Upper lobe of left lung (tissue), 6 donors: ENCODE measurements around the gene TPM2. TPM values are rescaled to one million over a fixed set of nuclear protein-coding genes. Genes with fewer than 3 reads are reported as not detected.

Experiments used
- ATAC-seq, 2 donors: fragments of 200-7000 bp; cut with Tn5 transposase; one replicate each; pipeline ENCODE4 v1.9.1; 2022; ENCODE audit warnings: mild to moderate bottlenecking in 2 of 2, moderate library complexity in 2 of 2; ENCODE audit not compliant: low FRiP score in 2 of 2
- DNase-seq, 2 donors: peaks; one replicate each; pipeline ENCODE4 v3.0.0-alpha.2; 2019 to 2020
- H3K27ac ChIP-seq, 4 donors: fragments of 200-600 bp; sonication (generic); one replicate each; pipeline ENCODE4 v1.5.1; 2016 to 2019
- H3K27me3 ChIP-seq, 4 donors: fragments of 200-600 bp; sonication (generic); one replicate each; pipeline ENCODE4 v1.5.1; 2017 to 2019
- H3K36me3 ChIP-seq, 4 donors: fragments of 200-600 bp; sonication (generic); one replicate each; pipeline ENCODE4 v1.5.1; 2016 to 2019
- H3K4me1 ChIP-seq, 4 donors: fragments of 200-600 bp; sonication (generic); one replicate each; pipeline ENCODE4 v1.5.1; 2018 to 2019
- H3K4me3 ChIP-seq, 4 donors: fragments of 200-600 bp; sonication (generic); one replicate each; pipeline ENCODE4 v1.5.1; 2017 to 2019; ENCODE audit warnings: mild to moderate bottlenecking in 2 of 4, moderate library complexity in 1 of 4
- H3K9me3 ChIP-seq, 4 donors: fragments of 200-600 bp; sonication (generic); one replicate each; pipeline ENCODE4 v1.5.1; 2018 to 2019
- CTCF ChIP-seq, 6 experiments: fragments of 450-650 bp in 4 of 6; fragments of 200-600 bp in 2 of 6; sonication (generic) in 2 of 6; IDR thresholded peaks; one replicate each; pipeline ENCODE4 v1.5.1; 2016 to 2019; ENCODE audit warnings: antibody characterized with exemption in 6 of 6
- EP300 ChIP-seq, 4 donors: sonication (generic); formaldehyde crosslinking; IDR thresholded peaks; one replicate each; pipeline ENCODE4 v1.5.1; 2017; ENCODE audit warnings: antibody characterized with exemption in 4 of 4, control low read depth in 2 of 4
- POLR2A ChIP-seq, 4 donors: fragments of 450-650 bp; IDR thresholded peaks; one replicate each; pipeline ENCODE4 v1.5.1; 2016 to 2017; ENCODE audit warnings: antibody characterized with exemption in 4 of 4, mild to moderate bottlenecking in 2 of 4
- POLR2AphosphoS5 ChIP-seq, 2 donors: sonication (generic); formaldehyde crosslinking; IDR thresholded peaks; one replicate each; pipeline ENCODE4 v1.5.1; 2017; ENCODE audit warnings: antibody characterized with exemption in 2 of 2
- WGBS, 2 donors: methylation state at CpG; one replicate each; pipeline ENCODE4 v1.1.5; 2017 to 2018; 5-methylcytosine and 5-hydroxymethylcytosine counted together
- total RNA-seq, 6 donors: library from RNA; depleted of rRNA in 4 of 6; stranded (reverse); fragments of >200 nt in 4 of 6; gene quantifications; one replicate each; pipeline versions ENCODE4 v1.1.0 to v1.2.1, GENCODE V29; 2016 to 2021
- donor health status: DM: no; HTN: no; CAD: no; lungs with moderate emphysema.
- donor health status: DM: no; HTN: yes; CAD: no; lungs with severe emphysema.

The TPM2 gene
- total RNA-seq, 6 donors from 2014 or later: 89.3 to 265 (median 214) TPM

DNA sequence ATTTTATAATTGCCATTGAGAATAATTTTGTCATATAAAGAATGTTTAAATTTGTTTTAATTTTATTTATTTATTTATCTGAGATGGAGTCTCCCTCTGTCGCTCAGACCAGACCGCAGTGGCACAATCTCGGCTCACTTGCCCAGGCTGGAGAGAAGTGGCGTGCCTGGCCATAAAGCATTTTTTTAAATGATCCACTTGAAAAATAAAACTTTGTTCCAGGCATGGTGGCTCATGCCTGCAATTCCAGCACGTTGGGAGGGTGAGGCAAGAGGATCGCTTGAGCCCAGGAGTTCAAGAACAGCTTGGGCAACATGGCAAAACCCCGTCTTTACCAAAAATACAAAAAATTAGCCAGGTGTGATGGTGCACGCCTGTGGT lies 36.9 kb downstream of the TPM2 start:
- Histone ChIP-seq H3K27me3 (no peaks in the 10 kb centered on the region), H3K36me3 (no peaks in the 10 kb centered on the region), H3K4me1 (peaks cover 6 to 38% (median 16%) of the 10 kb centered on the region in 4 donors), H3K9me3 (no peaks in the 10 kb centered on the region), H3K4me3 (no peak overlapping the region), H3K27ac (peak overlapping the region; percentile 68 to 82 (median 72))
- TF ChIP-seq CTCF (IDR thresholded peaks at IDR 0.05): no peak
- TF ChIP-seq POLR2AphosphoS5 (IDR thresholded peaks at IDR 0.05): peak in 1 of 2 donors; percentile 8
- no peak for TF ChIP-seq EP300 (IDR thresholded peaks at IDR 0.05)
- TF ChIP-seq POLR2A (IDR thresholded peaks at IDR 0.05): no peak
- ATAC-seq: no peak
- peak in 1 of 2 donors; percentile 57 for DNase-seq
- 69 to 74% methylated on average over 8 of the region's 8 CpGs for WGBS, 2 donors

DNA sequence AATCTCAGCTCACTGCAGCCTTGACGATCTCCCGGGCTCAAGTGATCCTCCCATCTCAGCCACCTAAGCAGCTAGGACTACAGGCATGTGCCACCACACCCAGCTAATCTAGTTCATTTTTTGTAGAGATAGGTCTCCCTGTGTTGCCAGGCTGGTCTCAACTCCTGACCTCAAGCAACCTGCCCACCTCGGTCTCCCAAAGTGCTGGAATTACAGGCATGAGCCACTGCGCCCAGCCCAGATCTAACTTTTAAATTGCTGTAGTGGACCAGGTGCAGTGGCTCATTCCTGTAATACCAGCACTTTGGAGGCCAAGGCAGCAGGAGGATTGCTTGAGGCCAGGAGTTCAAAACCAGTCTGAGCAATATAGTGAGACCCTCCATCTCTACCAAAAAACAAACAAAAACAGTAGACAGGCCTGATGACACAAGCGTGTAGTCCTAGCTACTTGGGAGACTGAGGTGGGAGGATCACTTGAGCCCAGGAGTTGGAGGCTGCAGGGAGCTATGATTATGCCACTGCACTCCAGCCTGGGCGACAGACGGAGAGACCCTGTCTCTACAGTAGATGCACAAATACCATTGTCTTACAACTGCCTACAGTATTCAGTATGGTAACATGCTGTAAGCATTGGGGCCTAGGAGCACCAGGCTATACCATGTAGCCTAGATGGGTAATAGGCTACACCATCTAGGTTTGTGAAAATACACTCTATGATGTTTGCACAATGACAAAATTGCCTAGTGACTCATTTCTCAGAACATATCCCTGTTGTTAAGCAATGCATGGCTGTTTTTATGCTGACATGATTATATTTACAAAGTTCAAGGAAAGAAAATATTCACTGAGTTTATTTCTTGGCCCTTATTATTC lies 37.5 kb downstream of the TPM2 start:
- ATAC-seq: peak in 1 of 2 donors; percentile 22
- peaks cover 9 to 38% (median 18%) of the 10 kb centered on the region in 4 donors for H3K4me1 ChIP-seq

DNA sequence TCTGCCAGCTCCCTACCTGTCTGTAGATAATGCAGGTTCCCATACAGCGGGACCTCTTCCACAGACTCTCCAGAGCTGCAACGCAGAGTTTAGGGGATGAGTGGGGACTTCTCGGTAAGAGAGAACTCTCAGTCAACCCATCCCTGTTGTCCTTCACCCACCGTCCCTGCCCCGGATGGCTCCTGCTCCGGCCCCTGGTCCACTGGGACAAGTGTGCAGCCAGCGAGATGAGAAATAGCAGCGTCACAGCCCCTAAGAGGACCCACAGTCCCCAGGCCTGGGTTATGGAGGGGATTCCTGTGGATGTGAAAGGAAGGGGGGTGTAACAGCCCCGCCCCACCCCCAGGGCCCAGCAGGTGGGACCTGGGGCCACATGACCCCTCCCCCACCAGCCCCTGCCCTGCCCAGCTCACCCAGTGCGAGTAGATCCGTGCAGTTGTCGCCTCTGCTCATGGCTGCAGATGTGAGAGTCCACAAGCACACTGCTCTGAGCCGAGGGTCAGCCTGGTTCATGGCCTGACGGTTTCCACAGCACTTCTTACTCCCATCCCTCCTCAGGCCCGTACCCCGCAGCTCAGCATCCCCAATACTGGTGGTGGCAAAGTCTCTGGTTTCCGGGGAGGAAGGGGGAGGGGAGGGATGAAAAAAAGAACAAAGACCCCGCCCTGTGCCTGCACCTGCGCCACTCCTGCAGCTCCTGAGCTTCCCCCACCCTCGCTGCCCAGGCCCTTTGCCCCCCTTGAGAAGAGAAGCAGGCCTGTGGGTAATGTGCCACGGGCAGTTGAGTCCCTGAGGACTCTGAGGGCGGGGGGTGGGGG lies 39.2 kb downstream of the TPM2 start, which contains the start of gene SIT1:
Gene SIT1, minus strand, starts transcription at position 591 of the 818 bp plus-strand sequence. Its CDS starts 78 bp downstream, at position 513.
- Histone ChIP-seq H3K27me3 (no peaks in the 10 kb centered on the region), H3K27ac (peak within 1 kb of the TSS in 2 of 4 donors; percentile 66 to 71), H3K9me3 (no peaks in the 10 kb centered on the region), H3K36me3 (no peaks in the 10 kb centered on the region), H3K4me3 (peak within 1 kb of the TSS in 3 of 4 donors; percentile 13 to 38 (median 25)), H3K4me1 (peaks cover 14 to 43% (median 23%) of the 10 kb centered on the region in 4 donors)
- TF ChIP-seq EP300 (IDR thresholded peaks at IDR 0.05) (no peak), POLR2A (IDR thresholded peaks at IDR 0.05) (no peak), CTCF (IDR thresholded peaks at IDR 0.05) (no peak), POLR2AphosphoS5 (IDR thresholded peaks at IDR 0.05) (no peak)
- ATAC-seq (no peak), DNase-seq (peak in 1 of 2 donors; percentile 50)
- 73 to 79% methylated on average over 13 to 22 of the region's 22 CpGs for WGBS, 2 donors

More for the DNA sequence above, 37.5 kb downstream of the TPM2 start:
- Histone ChIP-seq H3K27ac (peak overlapping the region; percentile 65 to 82 (median 72)), H3K27me3 (no peaks in the 10 kb centered on the region), H3K4me3 (no peak overlapping the region), H3K9me3 (no peaks in the 10 kb centered on the region), H3K36me3 (no peaks in the 10 kb centered on the region)
- no peak for TF ChIP-seq POLR2A (IDR thresholded peaks at IDR 0.05)
- no peak for TF ChIP-seq CTCF (IDR thresholded peaks at IDR 0.05)
- peak in 1 of 2 donors; percentile 59 for TF ChIP-seq POLR2AphosphoS5 (IDR thresholded peaks at IDR 0.05)
- TF ChIP-seq EP300 (IDR thresholded peaks at IDR 0.05): peak in 1 of 4 donors; percentile 61
- no peak for DNase-seq
- 80 to 81% methylated on average over 7 of the region's 7 CpGs for WGBS, 2 donors

- Histone ChIP-seq H3K27me3 (no peaks in the 10 kb centered on the region), H3K4me3 (peak overlapping the region in 3 of 4 donors; percentile 13 to 38 (median 25)), H3K9me3 (no peaks in the 10 kb centered on the region), H3K36me3 (no peaks in the 10 kb centered on the region), H3K4me1 (peaks cover 17 to 48% (median 28%) of the 10 kb centered on the region in 4 donors), H3K27ac (peak overlapping the region in 2 of 4 donors; percentile 66 to 71)
- 62 to 78% methylated on average over 18 to 26 of the region's 26 CpGs for WGBS, 2 donors
- TF ChIP-seq CTCF (IDR thresholded peaks at IDR 0.05) (no peak), POLR2AphosphoS5 (IDR thresholded peaks at IDR 0.05) (no peak), EP300 (IDR thresholded peaks at IDR 0.05) (no peak), POLR2A (IDR thresholded peaks at IDR 0.05) (no peak)
- ATAC-seq (no peak), DNase-seq (peak in 1 of 2 donors; percentile 84)
Measured at GRCh38 chr9:35649431-35650340, 40.0 kb downstream of the TPM2 start.
